Stomach (tissue), 9 donors: ENCODE results near the gene PFDN6. TPM values are rescaled to one million over a fixed set of nuclear protein-coding genes. Genes with fewer than 3 reads are reported as not detected.

ENCODE experiments used
- DNase-seq, 2 donors: peaks; one replicate each; pipeline versions ENCODE4 v3.0.0 to v3.0.0-alpha.2; 2013 to 2019
- H3K27ac ChIP-seq, 5 donors: fragments of 200-600 bp in 4 of 5; sonication (generic) in 4 of 5; one replicate each; pipeline ENCODE4 v1.5.1; 2013 to 2019; ENCODE audit warnings: mild to moderate bottlenecking in 1 of 5, moderate library complexity in 1 of 5
- H3K27me3 ChIP-seq, 3 donors: fragments of 200-600 bp; sonication (generic); one replicate each; pipeline ENCODE4 v1.5.1; 2017 to 2019; ENCODE audit warnings: mixed run types in 1 of 3
- H3K36me3 ChIP-seq, 4 donors: fragments of 200-600 bp; sonication (generic); 1 replicate in 3 of 4; 2 replicates in 1 of 4; pipeline ENCODE4 v1.5.1; 2016 to 2019
- H3K4me1 ChIP-seq, 4 donors: fragments of 200-600 bp; sonication (generic); one replicate each; pipeline ENCODE4 v1.5.1; 2016 to 2019
- H3K4me3 ChIP-seq, 4 donors: fragments of 200-600 bp; sonication (generic) in 3 of 4; one replicate each; pipeline ENCODE4 v1.5.1; 2016 to 2019; ENCODE audit warnings: mild to moderate bottlenecking in 1 of 4
- H3K9me3 ChIP-seq, 4 donors: fragments of 200-600 bp; sonication (generic); one replicate each; pipeline ENCODE4 v1.5.1; 2016 to 2019
- EP300 ChIP-seq: sonication (generic); formaldehyde crosslinking; IDR thresholded peaks from one replicate; pipeline ENCODE4 v1.6.1; 2017; ENCODE audit warnings: antibody characterized with exemption
- POLR2A ChIP-seq, 4 donors: fragments of 450-650 bp; IDR thresholded peaks; one replicate each; pipeline ENCODE4 v1.6.1; 2016; ENCODE audit warnings: antibody characterized with exemption in 4 of 4, control low read depth in 2 of 4, mild to moderate bottlenecking in 1 of 4, moderate library complexity in 1 of 4
- POLR2AphosphoS5 ChIP-seq, 3 donors: sonication (generic); formaldehyde crosslinking; IDR thresholded peaks; one replicate each; pipeline ENCODE4 v1.6.1; 2016; ENCODE audit warnings: antibody characterized with exemption in 3 of 3
- WGBS, 5 donors: extraction: QIAGEN DNeasy Blood & Tissue Kit in 3 of 5; methylation state at CpG; one replicate each; pipeline versions ENCODE4 v1.1.5 to v1.1.7; 2013 to 2018; 5-methylcytosine and 5-hydroxymethylcytosine counted together
- intact Hi-C: fragments of 100-400 bp; cut with DNase I; formaldehyde crosslinking; loops from one replicate; pipeline ENCODE4 v1.15.1; 2023; ENCODE audit warnings: low total_unique reads
- polyA plus RNA-seq, 3 donors: library from polyadenylated mRNA; stranded (reverse); fragments of 200-250 nt; gene quantifications; one replicate each; pipeline ENCODE4 v1.2.3, GENCODE V29; 2013
- total RNA-seq, 5 donors: library from RNA; depleted of rRNA; stranded (reverse); fragments of >200 nt; gene quantifications; one replicate each; pipeline versions ENCODE4 v1.1.0 to v1.2.3, GENCODE V29; 2014 to 2016
- TF ChIP-seq, protein P1 (sequence below), 7 experiments: fragments of 450-650 bp in 4 of 7; fragments of 200-600 bp in 3 of 7; sonication (generic) in 3 of 7; IDR thresholded peaks; one replicate each; pipeline ENCODE4 v1.5.1; 2016 to 2019; ENCODE audit warnings: antibody characterized with exemption in 7 of 7, control low read depth in 2 of 7, mild to moderate bottlenecking in 1 of 7
- donor health status: healthy with polysubstance abuse.
- donor health status: Bipolar disorder and iron deficiency.
- donor health status: healthy.

Gene PFDN6
- total and polyA plus RNA-seq, 8 donors = 9.7 to 265 (median 32.9) TPM; not detected in 1

DNA sequence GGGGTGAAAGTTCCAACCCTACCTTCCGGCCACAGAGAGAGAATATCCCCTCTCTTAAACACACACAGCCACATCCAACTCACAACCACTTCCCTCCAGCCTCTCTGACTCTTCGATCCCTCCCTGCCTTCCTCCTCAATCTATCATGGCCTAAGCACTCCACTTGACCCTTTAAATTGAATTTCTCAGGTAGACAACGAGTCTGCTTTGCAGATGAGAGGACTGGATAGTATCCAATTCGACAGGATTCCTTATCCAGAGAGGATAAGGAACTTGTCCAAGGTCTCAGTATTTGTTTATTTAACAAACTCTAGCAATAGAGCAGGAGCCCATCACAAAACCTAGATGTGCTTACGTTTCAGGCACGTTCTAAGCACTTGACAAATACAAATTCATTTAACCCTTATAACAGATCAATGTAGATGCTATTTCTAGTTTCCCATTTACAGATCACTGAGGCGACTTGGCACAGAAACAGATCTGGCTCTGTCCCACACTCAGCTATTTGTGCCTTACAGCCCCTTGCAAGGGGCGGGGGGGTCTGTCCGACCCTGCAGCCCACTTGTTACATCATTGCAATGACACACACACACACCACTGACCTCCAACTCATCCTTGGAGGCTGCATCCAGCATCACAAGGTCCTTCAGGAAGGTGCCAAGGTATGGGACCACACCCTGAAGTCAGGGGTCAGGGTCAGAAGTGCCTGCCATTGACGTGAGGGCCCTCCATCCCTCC, 4.9 kb downstream of the PFDN6 start:
- Histone ChIP-seq H3K36me3 (peaks cover 29 to 64% (median 59%) of the 10 kb centered on the region in 4 donors), H3K27me3 (no peaks in the 10 kb centered on the region), H3K4me3 (no peak overlapping the region), H3K27ac (no peak overlapping the region), H3K9me3 (no peaks in the 10 kb centered on the region), H3K4me1 (peaks cover 23 to 55% (median 45%) of the 10 kb centered on the region in 4 donors)
- no peak for DNase-seq
- intact Hi-C loops = no loop called here
- 50 to 57% (median 52%) methylated on average over 10 of the region's 10 CpGs for whole genome bisulfite sequencing, 5 donors
- TF ChIP-seq, protein P1, sequence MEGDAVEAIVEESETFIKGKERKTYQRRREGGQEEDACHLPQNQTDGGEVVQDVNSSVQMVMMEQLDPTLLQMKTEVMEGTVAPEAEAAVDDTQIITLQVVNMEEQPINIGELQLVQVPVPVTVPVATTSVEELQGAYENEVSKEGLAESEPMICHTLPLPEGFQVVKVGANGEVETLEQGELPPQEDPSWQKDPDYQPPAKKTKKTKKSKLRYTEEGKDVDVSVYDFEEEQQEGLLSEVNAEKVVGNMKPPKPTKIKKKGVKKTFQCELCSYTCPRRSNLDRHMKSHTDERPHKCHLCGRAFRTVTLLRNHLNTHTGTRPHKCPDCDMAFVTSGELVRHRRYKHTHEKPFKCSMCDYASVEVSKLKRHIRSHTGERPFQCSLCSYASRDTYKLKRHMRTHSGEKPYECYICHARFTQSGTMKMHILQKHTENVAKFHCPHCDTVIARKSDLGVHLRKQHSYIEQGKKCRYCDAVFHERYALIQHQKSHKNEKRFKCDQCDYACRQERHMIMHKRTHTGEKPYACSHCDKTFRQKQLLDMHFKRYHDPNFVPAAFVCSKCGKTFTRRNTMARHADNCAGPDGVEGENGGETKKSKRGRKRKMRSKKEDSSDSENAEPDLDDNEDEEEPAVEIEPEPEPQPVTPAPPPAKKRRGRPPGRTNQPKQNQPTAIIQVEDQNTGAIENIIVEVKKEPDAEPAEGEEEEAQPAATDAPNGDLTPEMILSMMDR (IDR thresholded peaks at IDR 0.05) = no peak
- TF ChIP-seq POLR2A (IDR thresholded peaks at IDR 0.05) = no peak
- no peak for TF ChIP-seq POLR2AphosphoS5 (IDR thresholded peaks at IDR 0.05)
- no peak for TF ChIP-seq EP300

DNA sequence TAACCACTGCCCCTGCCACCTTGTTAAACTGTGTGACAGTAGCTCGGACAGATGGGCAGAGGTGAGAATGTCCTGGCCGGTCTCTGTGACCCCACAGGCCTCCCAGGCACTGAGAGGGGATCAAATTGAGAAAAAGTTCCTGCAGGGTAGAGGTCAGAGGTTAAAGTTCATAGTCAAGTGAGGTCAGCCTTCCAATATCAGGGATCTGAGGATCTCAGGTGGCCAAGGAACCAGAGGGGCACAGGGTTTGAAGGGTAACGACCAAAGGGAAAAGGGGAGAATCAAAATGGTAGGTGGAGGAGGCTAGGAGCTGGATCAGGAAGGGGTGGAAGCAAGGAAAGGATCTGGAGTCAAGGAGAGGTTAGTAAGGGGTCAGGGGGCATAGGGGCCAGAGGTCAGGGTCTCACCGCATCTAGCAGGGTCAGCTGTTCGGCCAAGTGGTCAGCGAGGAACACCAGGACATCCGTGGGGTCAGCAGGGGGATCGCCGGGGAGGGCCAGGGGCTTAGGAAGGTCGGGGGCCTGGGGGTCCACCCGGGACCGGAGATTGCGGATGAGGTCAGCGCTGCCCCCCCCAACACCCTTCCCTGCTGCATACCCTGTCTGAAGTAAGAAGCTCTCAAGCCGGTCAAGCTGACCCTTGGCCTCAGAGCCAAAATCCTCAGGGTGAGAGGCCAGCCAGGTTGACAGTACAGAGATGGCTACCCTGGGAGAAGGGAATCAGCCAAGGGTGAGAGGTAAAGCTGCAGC, 6.4 kb downstream of the PFDN6 start:
- H3K4me3 ChIP-seq = no peak overlapping the region
- H3K27ac ChIP-seq = peak overlapping the region in 2 of 5 donors; percentile 32 to 98
- peaks cover 22 to 54% (median 44%) of the 10 kb centered on the region in 4 donors for H3K4me1 ChIP-seq
- H3K27me3 ChIP-seq = no peaks in the 10 kb centered on the region
- intact Hi-C loops = no loop called here
- peaks cover 29 to 62% (median 58%) of the 10 kb centered on the region in 4 donors for H3K36me3 ChIP-seq
- H3K9me3 ChIP-seq = no peaks in the 10 kb centered on the region
- DNase-seq = no peak
- WGBS, 5 donors = 81 to 88% (median 83%) methylated on average over 15 of the region's 15 CpGs
- TF ChIP-seq POLR2A (IDR thresholded peaks at IDR 0.05) (no peak), EP300 (no peak), POLR2AphosphoS5 (IDR thresholded peaks at IDR 0.05) (no peak)
- TF ChIP-seq, protein P1 (IDR thresholded peaks at IDR 0.05) = no peak

DNA sequence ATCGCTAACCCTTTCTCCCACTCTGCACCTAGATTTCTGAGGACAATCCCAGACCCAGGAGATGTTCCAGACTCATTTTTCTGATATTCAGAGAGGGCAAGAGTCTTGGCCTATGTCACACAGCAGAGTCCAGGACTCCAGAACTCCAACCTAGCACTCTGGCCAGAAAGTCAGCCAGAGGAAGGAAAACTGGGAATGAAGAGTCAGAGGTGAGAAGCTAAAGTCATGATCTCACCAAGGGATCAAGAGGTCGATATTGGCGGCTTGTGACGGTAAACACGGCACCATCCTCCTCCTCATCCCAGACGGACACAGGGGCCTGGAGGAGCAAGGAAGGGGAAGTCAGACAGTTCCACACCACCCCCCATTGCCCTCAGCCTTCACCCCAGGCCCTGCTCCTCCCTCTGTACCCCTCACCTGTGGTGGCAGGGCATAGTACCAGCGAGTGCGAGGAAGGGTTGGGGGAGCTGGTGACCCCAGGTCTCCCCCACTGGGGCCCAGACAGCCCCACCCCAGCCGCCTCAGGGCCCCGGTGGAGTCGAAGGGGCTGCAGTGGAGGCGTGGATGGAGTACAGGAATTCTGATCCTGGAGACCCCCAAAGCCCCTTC, 7.5 kb downstream of the PFDN6 start:
- peak overlapping the region; percentile 77 to 93 (median 90) for H3K4me3 ChIP-seq
- DNase-seq = no peak
- H3K4me1 ChIP-seq = peaks cover 22 to 60% (median 49%) of the 10 kb centered on the region in 4 donors
- intact Hi-C loops = no loop called here
- H3K36me3 ChIP-seq = peaks cover 25 to 56% (median 55%) of the 10 kb centered on the region in 4 donors
- no peaks in the 10 kb centered on the region for H3K9me3 ChIP-seq
- peak overlapping the region; percentile 92 to 99 (median 98) for H3K27ac ChIP-seq
- TF ChIP-seq POLR2A (IDR thresholded peaks at IDR 0.05) (no peak), EP300 (no peak), POLR2AphosphoS5 (IDR thresholded peaks at IDR 0.05) (no peak)
- TF ChIP-seq, protein P1 (IDR thresholded peaks at IDR 0.05) = no peak
- WGBS, 5 donors = 42 to 60% (median 53%) methylated on average over 5 to 12 of the region's 12 CpGs
- H3K27me3 ChIP-seq = no peaks in the 10 kb centered on the region

DNA sequence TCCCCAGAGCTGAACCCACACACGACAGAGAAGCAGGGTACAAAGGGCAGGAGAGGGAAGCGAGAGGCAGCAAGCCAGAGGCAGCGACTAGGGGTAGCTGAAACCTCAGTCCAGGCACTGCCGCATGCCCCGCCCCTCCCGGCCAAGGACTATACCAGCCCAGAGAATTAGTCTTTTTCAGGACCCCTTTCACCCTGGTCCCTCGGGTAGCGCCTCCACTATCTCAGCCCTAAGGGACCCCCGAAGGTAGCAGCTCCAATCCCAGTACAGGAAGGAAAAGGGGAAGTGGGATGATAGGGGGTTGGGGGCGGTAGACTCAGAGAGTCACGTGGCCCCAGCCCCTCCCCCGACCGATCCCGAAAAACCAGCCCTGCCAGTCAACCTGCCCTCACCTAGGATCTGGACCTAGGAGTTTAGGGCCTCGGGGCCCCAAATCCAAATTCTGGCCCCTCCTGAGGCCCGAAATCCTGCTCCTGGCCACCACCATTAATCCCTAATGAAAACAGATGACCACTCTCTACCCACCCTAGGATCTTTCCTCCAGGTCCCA, 8.1 kb downstream of the PFDN6 start:
- peaks cover 19 to 56% (median 55%) of the 10 kb centered on the region in 4 donors for H3K36me3 ChIP-seq
- intact Hi-C loops = no loop called here

More for the DNA sequence above, 8.1 kb downstream of the PFDN6 start:
- Histone ChIP-seq H3K27ac (peak overlapping the region; percentile 92 to 99 (median 98)), H3K27me3 (no peaks in the 10 kb centered on the region), H3K9me3 (no peaks in the 10 kb centered on the region), H3K4me1 (peaks cover 22 to 63% (median 50%) of the 10 kb centered on the region in 4 donors), H3K4me3 (peak overlapping the region; percentile 77 to 93 (median 90))
- peak; percentile 81 to 87 for DNase-seq
- WGBS, 5 donors = 3 to 11% (median 8%) methylated on average over 16 of the region's 16 CpGs
- TF ChIP-seq, protein P1 (IDR thresholded peaks at IDR 0.05) = peak in 1 of 7 experiments; percentile 10
- TF ChIP-seq POLR2A (IDR thresholded peaks at IDR 0.05) = no peak
- no peak for TF ChIP-seq EP300
- TF ChIP-seq POLR2AphosphoS5 (IDR thresholded peaks at IDR 0.05) = no peak
